ENCODE measurements around the gene ZNF878.

ZNF878 gene

GRCh38 chr19:12043752-12044422 is 8.9 kb downstream of the ZNF878 start:
- H3K36me3 ChIP-seq (ENCODE audit: control insufficient read depth, insufficient read depth, low read length): no peaks in the 10 kb centered on the region
- no peak for DNase-seq (ENCODE audit: extremely low read depth, insufficient read length)
- H3K4me3 ChIP-seq (replicated peaks; ENCODE audit: low read depth, low read length): no peak overlapping the region
- TF ChIP-seq CTCF (IDR thresholded peaks at IDR 0.05; ENCODE audit: insufficient read depth, low read length, poor library complexity, severe bottlenecking): no peak
- H3K27me3 ChIP-seq (replicated peaks; ENCODE audit: control insufficient read depth, insufficient read depth, low read length): no peaks in the 10 kb centered on the region

GRCh38 chr19:12042893-12043292 is 9.9 kb downstream of the ZNF878 start:
- H3K27me3 ChIP-seq (replicated peaks; ENCODE audit: control insufficient read depth, insufficient read depth, low read length): no peaks in the 10 kb centered on the region
- DNase-seq (ENCODE audit: extremely low read depth, insufficient read length): no peak
- no peak for TF ChIP-seq CTCF (IDR thresholded peaks at IDR 0.05; ENCODE audit: insufficient read depth, low read length, poor library complexity, severe bottlenecking)
- H3K36me3 ChIP-seq (ENCODE audit: control insufficient read depth, insufficient read depth, low read length): no peaks in the 10 kb centered on the region
- no peak overlapping the region for H3K4me3 ChIP-seq (replicated peaks; ENCODE audit: low read depth, low read length)

- no peak for TF ChIP-seq CTCF (IDR thresholded peaks at IDR 0.05; ENCODE audit: insufficient read depth, low read length, poor library complexity, severe bottlenecking)
- H3K36me3 ChIP-seq (ENCODE audit: control insufficient read depth, insufficient read depth, low read length): no peaks in the 10 kb centered on the region
- no peaks in the 10 kb centered on the region for H3K27me3 ChIP-seq (replicated peaks; ENCODE audit: control insufficient read depth, insufficient read depth, low read length)
- peak within 1 kb of the TSS; percentile 89 for H3K4me3 ChIP-seq (replicated peaks; ENCODE audit: low read depth, low read length)
- DNase-seq (ENCODE audit: extremely low read depth, insufficient read length): peak; percentile 84
Observed at GRCh38 chr19:12035220-12036172, 17.3 kb downstream of the ZNF878 start, which contains the start of gene ZNF433. ZNF433 (minus strand) TSS chr19:12035679; CDS start chr19:12035539, 140 bp downstream.

GRCh38 chr19:12034620-12035019 is 18.1 kb downstream of the ZNF878 start:
- peak overlapping the region; percentile 89 for H3K4me3 ChIP-seq (replicated peaks; ENCODE audit: low read depth, low read length)
- H3K27me3 ChIP-seq (replicated peaks; ENCODE audit: control insufficient read depth, insufficient read depth, low read length): no peaks in the 10 kb centered on the region
- H3K36me3 ChIP-seq (ENCODE audit: control insufficient read depth, insufficient read depth, low read length): no peaks in the 10 kb centered on the region
- no peak for DNase-seq (ENCODE audit: extremely low read depth, insufficient read length)
- TF ChIP-seq CTCF (IDR thresholded peaks at IDR 0.05; ENCODE audit: insufficient read depth, low read length, poor library complexity, severe bottlenecking): no peak

- H3K36me3 ChIP-seq (ENCODE audit: control insufficient read depth, insufficient read depth, low read length): no peaks in the 10 kb centered on the region
- DNase-seq (ENCODE audit: extremely low read depth, insufficient read length): no peak
- no peak for TF ChIP-seq CTCF (IDR thresholded peaks at IDR 0.05; ENCODE audit: insufficient read depth, low read length, poor library complexity, severe bottlenecking)
- H3K4me3 ChIP-seq (replicated peaks; ENCODE audit: low read depth, low read length): no peak overlapping the region
- H3K27me3 ChIP-seq (replicated peaks; ENCODE audit: control insufficient read depth, insufficient read depth, low read length): no peaks in the 10 kb centered on the region
Observed at GRCh38 chr19:12034198-12034597, 18.6 kb downstream of the ZNF878 start.
